Measurements from ENCODE around the gene TTC1. TPM values are rescaled to one million over a fixed set of nuclear protein-coding genes. Genes with fewer than 3 reads are reported as not detected.

Gene TTC1
- total and polyA plus RNA-seq, 9 of the 15 experiments (the other 6 are each of a cell fraction or from before 2014, with no cell fraction given): 51.9 to 173 (median 87.7) TPM

GRCh38 chr5:160008877-160009590, at the start of gene TTC1 (continued):
- TF ChIP-seq ZBTB2 (IDR thresholded peaks at IDR 0.05) (no peak), CUX1 (CRISPR knock-in tag; IDR thresholded peaks at IDR 0.05) (no peak), BCLAF1 (IDR thresholded peaks at IDR 0.05; ENCODE audit: borderline replicate concordance in 1 of 2, control insufficient read depth in 1 of 2, low read depth in 2 of 2, low read length in 1 of 2) (no peak), MAZ (CRISPR knock-in tag; conservative IDR thresholded peaks at IDR 0.05 in 1 of 2, IDR thresholded peaks at IDR 0.05 in 1 of 2) (no peak), E4F1 (CRISPR knock-in tag; IDR thresholded peaks at IDR 0.05; ENCODE audit: borderline replicate concordance) (peak; percentile 76; the same call in 1 of the 2 replicates), ZBED1 (IDR thresholded peaks at IDR 0.05) (no peak), CEBPG (CRISPR knock-in tag; IDR thresholded peaks at IDR 0.05) (no peak; the same call in none of the 2 replicates), CEBPG (tag; conservative IDR thresholded peaks at IDR 0.05 in 1 of 2, IDR thresholded peaks at IDR 0.05 in 1 of 2) (no peak; a peak in 1 of 4 replicates), CGGBP1 (CRISPR knock-in tag; IDR thresholded peaks at IDR 0.05) (no peak), ZNF507 (tag; conservative IDR thresholded peaks at IDR 0.05) (no peak), LCOR (CRISPR knock-in tag; IDR thresholded peaks at IDR 0.05) (no peak), PTRF (tag; IDR thresholded peaks at IDR 0.05) (no peak), NR4A1 (CRISPR knock-in tag; IDR thresholded peaks at IDR 0.05) (no peak), NR4A1 (tag; IDR thresholded peaks at IDR 0.05) (no peak)

Data from K562 (cell line).